WTC11 (cell line): ENCODE results near the gene WDR7. TPM values are rescaled to one million over a fixed set of nuclear protein-coding genes. Genes with fewer than 3 reads are reported as not detected.

Experiments
- ATAC-seq: fragments of 200-7000 bp; cut with Tn5 transposase; 2 replicates; pipeline ENCODE4 v1.10.0; 2021; ENCODE audit warnings: mild to moderate bottlenecking, moderate library complexity
- CTCF ChIA-PET: fragments of 300-600 bp; sonication (Branson Sonifier 250); formaldehyde crosslinking; loops from one replicate; lab custom pipeline; 2021; ENCODE audit warnings: antibody characterized with exemption; lab: Charles Lee
- POLR2A ChIA-PET: fragments of 350-600 bp; sonication (Branson Sonifier 250); formaldehyde crosslinking; loops from one replicate; lab custom pipeline; 2021; ENCODE audit warnings: antibody characterized with exemption; lab: Charles Lee
- DNase-seq: peaks from one replicate; pipeline ENCODE4 v3.0.0; 2021; ENCODE audit warnings: low spot score
- H3K27ac Mint-ChIP-seq: 2 replicates; pipeline ENCODE4 v1.8.0; 2021; ENCODE audit warnings: mixed read lengths
- H3K27me3 Mint-ChIP-seq: 2 replicates; pipeline ENCODE4 v1.8.0; 2021; ENCODE audit warnings: low read depth, mild to moderate bottlenecking, moderate library complexity, mixed read lengths
- H3K36me3 Mint-ChIP-seq: 2 replicates; pipeline ENCODE4 v1.8.0; 2021; ENCODE audit warnings: mixed read lengths
- H3K4me1 Mint-ChIP-seq: 2 replicates; pipeline ENCODE4 v1.8.0; 2022; ENCODE audit warnings: mixed read lengths
- H3K4me3 Mint-ChIP-seq: 2 replicates; pipeline ENCODE4 v1.8.0; 2021; ENCODE audit warnings: mild to moderate bottlenecking, moderate library complexity, mixed read lengths
- H3K9me3 Mint-ChIP-seq: 2 replicates; pipeline ENCODE4 v1.8.0; 2021; ENCODE audit warnings: mixed read lengths
- CREB1 ChIP-seq: sonication (generic); formaldehyde crosslinking; IDR thresholded peaks from 2 replicates; pipeline ENCODE4 v1.8.0; 2023; ENCODE audit warnings: mild to moderate bottlenecking, missing genetic modification reagents
- CREM ChIP-seq: sonication (generic); formaldehyde crosslinking; IDR thresholded peaks from 2 replicates; pipeline ENCODE4 v1.8.1; 2022; ENCODE audit warnings: mild to moderate bottlenecking, missing genetic modification reagents, moderate library complexity
- EMX1 ChIP-seq: fragments of 250-450 bp; sonication (Bioruptor Pico); IDR thresholded peaks from 2 replicates; pipeline ENCODE4 v1.8.0; 2021; ENCODE audit warnings: mild to moderate bottlenecking
- ERG ChIP-seq: fragments of 250-450 bp; sonication (Bioruptor Pico); IDR thresholded peaks from 2 replicates; pipeline ENCODE4 v1.8.0; 2021; ENCODE audit warnings: mild to moderate bottlenecking
- FOXJ3 ChIP-seq: sonication (generic); formaldehyde crosslinking; IDR thresholded peaks from 2 replicates; pipeline ENCODE4 v1.9.0; 2021; ENCODE audit warnings: missing genetic modification reagents, mild to moderate bottlenecking, borderline replicate concordance
- FOXK1 ChIP-seq: sonication (generic); formaldehyde crosslinking; IDR thresholded peaks from 2 replicates; pipeline ENCODE4 v1.8.0; 2022; ENCODE audit warnings: mild to moderate bottlenecking, moderate library complexity, missing genetic modification reagents
- GABPB1 ChIP-seq: sonication (generic); formaldehyde crosslinking; IDR thresholded peaks from 2 replicates; pipeline ENCODE4 v1.8.1; 2023; ENCODE audit warnings: mild to moderate bottlenecking, missing genetic modification reagents
- GRHL2 ChIP-seq: fragments of 250-450 bp; sonication (Bioruptor Pico); IDR thresholded peaks from 2 replicates; pipeline ENCODE4 v1.8.0; 2022; ENCODE audit warnings: mild to moderate bottlenecking, moderate library complexity; ENCODE audit not compliant: insufficient replicate concordance, severe bottlenecking
- HMGA2 ChIP-seq: fragments of 250-450 bp; sonication (Bioruptor Pico); IDR thresholded peaks from 2 replicates; pipeline ENCODE4 v1.4.0; 2021; ENCODE audit warnings: mild to moderate bottlenecking, moderate library complexity
- HMGXB4 ChIP-seq: sonication (generic); formaldehyde crosslinking; IDR thresholded peaks from 2 replicates; pipeline ENCODE4 v1.8.1; 2023; ENCODE audit warnings: mild to moderate bottlenecking, moderate library complexity, missing genetic modification reagents
- JUN ChIP-seq: sonication (generic); formaldehyde crosslinking; IDR thresholded peaks from 2 replicates; pipeline ENCODE4 v1.8.0; 2023; ENCODE audit warnings: mild to moderate bottlenecking, missing genetic modification reagents
- NR1H2 ChIP-seq: sonication (generic); formaldehyde crosslinking; IDR thresholded peaks from 2 replicates; pipeline ENCODE4 v1.9.0; 2021; ENCODE audit warnings: mild to moderate bottlenecking, moderate library complexity, missing genetic modification reagents
- NR2C2 ChIP-seq: sonication (generic); formaldehyde crosslinking; IDR thresholded peaks from 2 replicates; pipeline ENCODE4 v1.8.0; 2022; ENCODE audit warnings: mild to moderate bottlenecking, missing genetic modification reagents
- OVOL2 ChIP-seq: fragments of 250-450 bp; sonication (Bioruptor Pico); IDR thresholded peaks from 2 replicates; pipeline ENCODE4 v1.9.0; 2021; ENCODE audit warnings: mild to moderate bottlenecking, borderline replicate concordance
- SP1 ChIP-seq: sonication (generic); formaldehyde crosslinking; conservative IDR thresholded peaks from 2 replicates; pipeline ENCODE4 v1.8.1; 2022; ENCODE audit warnings: missing genetic modification reagents
- TEAD1 ChIP-seq: sonication (generic); formaldehyde crosslinking; IDR thresholded peaks from 2 replicates; pipeline ENCODE4 v1.8.0; 2022; ENCODE audit warnings: mild to moderate bottlenecking, missing genetic modification reagents
- TEAD4 ChIP-seq: sonication (generic); formaldehyde crosslinking; IDR thresholded peaks from 2 replicates; pipeline ENCODE4 v1.8.0; 2022; ENCODE audit warnings: mild to moderate bottlenecking, missing genetic modification reagents
- TP53 ChIP-seq: sonication (generic); formaldehyde crosslinking; IDR thresholded peaks from 2 replicates; pipeline ENCODE4 v1.8.1; 2023; ENCODE audit warnings: mild to moderate bottlenecking, missing genetic modification reagents
- ZNF281 ChIP-seq: sonication (generic); formaldehyde crosslinking; IDR thresholded peaks from 2 replicates; pipeline ENCODE4 v1.8.0; 2023; ENCODE audit warnings: mild to moderate bottlenecking, missing genetic modification reagents
- ZNF396 ChIP-seq: fragments of 250-450 bp; sonication (Bioruptor Pico); IDR thresholded peaks from 2 replicates; pipeline ENCODE4 v1.8.0; 2021; ENCODE audit warnings: mild to moderate bottlenecking, moderate library complexity, borderline replicate concordance
- total RNA-seq: library from RNA; stranded (reverse); gene quantifications from 3 replicates; pipeline ENCODE4 v1.2.3, GENCODE V29; 2021
- TF ChIP-seq, protein P1 (sequence below): fragments of 250-450 bp; sonication (Bioruptor Pico); IDR thresholded peaks from 2 replicates; pipeline ENCODE4 v1.9.0; 2021; ENCODE audit warnings: mild to moderate bottlenecking
- TF ChIP-seq, protein P2 (sequence below): fragments of 250-450 bp; sonication (Bioruptor Pico); conservative IDR thresholded peaks from 2 replicates; pipeline ENCODE4 v1.9.0; 2021; ENCODE audit warnings: mild to moderate bottlenecking
- TF ChIP-seq, protein P3 (sequence below): sonication (generic); formaldehyde crosslinking; IDR thresholded peaks from 2 replicates; pipeline ENCODE4 v1.8.0; 2022; ENCODE audit warnings: mild to moderate bottlenecking, missing genetic modification reagents

The WDR7 gene
- total RNA-seq, 1 experiment from 2014 or later = 12.2 TPM

DNA sequence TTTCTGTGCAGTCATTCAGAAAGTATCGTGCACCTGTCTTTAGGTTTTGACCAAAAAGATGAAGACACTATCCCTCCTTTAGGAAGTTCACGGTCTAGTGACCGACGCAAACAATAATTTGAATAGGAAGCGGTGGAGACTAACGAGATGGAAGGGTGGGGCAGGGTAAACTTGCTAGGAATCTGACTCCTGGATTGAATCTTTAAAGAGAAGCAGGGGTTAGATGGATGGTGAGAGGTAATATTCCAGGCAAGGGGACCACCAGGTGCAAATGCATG is 12.1 kb upstream of the WDR7 start:
- Mint-ChIP-seq H3K9me3 (peaks cover 9% of the 10 kb centered on the region), H3K4me1 (peaks cover 15% of the 10 kb centered on the region), H3K27me3 (peaks cover 4% of the 10 kb centered on the region; the same call in 1 of the 2 replicates), H3K36me3 (peaks cover 12% of the 10 kb centered on the region), H3K27ac (peak overlapping the region; percentile 95), H3K4me3 (peak overlapping the region; percentile 97)
- ATAC-seq = no peak
- DNase-seq = no peak
- POLR2A ChIA-PET = interaction anchor here (1.5 kb wide), 1 partner anchor 12 kb away, joined by 9 read pairs; the partner anchor contains the start of gene WDR7
- TF ChIP-seq GRHL2 (CRISPR knock-in tag) (no peak), TEAD1 (no peak), ZNF396 (no peak), TP53 (no peak), NR1H2 (CRISPR knock-in tag) (no peak), EMX1 (no peak)
- CTCF ChIA-PET = no interaction called here

DNA sequence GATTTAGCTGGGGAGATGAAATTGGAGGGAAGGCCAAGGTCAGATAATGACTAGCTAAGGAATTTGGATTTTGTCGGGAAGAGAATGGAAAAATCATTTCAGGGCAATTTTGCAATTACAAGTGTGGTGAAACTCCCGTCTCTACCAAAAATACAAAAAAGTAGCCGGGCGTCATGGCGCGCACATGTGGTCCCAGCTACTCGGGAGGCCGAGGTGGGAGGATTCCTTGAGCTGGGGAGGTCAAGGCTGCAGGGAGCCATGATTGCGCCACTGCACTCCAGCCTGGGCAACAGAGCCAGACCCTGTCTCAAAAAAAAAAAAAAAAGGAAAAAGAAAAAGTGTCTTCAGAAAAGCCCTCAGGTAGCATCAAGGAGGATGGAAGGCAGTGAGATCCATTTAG is 11.6 kb upstream of the WDR7 start:
- ATAC-seq (no peak), DNase-seq (no peak)
- CTCF ChIA-PET = no interaction called here
- Mint-ChIP-seq H3K4me3 (no peak overlapping the region), H3K27me3 (peaks cover 4% of the 10 kb centered on the region; the same call in 1 of the 2 replicates), H3K4me1 (peaks cover 15% of the 10 kb centered on the region), H3K27ac (peak overlapping the region; percentile 95), H3K36me3 (peaks cover 8% of the 10 kb centered on the region)
- POLR2A ChIA-PET = interaction anchor here (1.5 kb wide), 1 partner anchor 11 kb away, joined by 9 read pairs; the partner anchor contains the start of gene WDR7
- TF ChIP-seq, protein P1, sequence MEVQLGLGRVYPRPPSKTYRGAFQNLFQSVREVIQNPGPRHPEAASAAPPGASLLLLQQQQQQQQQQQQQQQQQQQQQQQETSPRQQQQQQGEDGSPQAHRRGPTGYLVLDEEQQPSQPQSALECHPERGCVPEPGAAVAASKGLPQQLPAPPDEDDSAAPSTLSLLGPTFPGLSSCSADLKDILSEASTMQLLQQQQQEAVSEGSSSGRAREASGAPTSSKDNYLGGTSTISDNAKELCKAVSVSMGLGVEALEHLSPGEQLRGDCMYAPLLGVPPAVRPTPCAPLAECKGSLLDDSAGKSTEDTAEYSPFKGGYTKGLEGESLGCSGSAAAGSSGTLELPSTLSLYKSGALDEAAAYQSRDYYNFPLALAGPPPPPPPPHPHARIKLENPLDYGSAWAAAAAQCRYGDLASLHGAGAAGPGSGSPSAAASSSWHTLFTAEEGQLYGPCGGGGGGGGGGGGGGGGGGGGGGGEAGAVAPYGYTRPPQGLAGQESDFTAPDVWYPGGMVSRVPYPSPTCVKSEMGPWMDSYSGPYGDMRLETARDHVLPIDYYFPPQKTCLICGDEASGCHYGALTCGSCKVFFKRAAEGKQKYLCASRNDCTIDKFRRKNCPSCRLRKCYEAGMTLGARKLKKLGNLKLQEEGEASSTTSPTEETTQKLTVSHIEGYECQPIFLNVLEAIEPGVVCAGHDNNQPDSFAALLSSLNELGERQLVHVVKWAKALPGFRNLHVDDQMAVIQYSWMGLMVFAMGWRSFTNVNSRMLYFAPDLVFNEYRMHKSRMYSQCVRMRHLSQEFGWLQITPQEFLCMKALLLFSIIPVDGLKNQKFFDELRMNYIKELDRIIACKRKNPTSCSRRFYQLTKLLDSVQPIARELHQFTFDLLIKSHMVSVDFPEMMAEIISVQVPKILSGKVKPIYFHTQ (CRISPR knock-in tag) = no peak
- TF ChIP-seq OVOL2 = no peak
- no peak for TF ChIP-seq JUN (CRISPR knock-in tag)
- no peak for TF ChIP-seq GABPB1 (CRISPR knock-in tag)
- no peak for TF ChIP-seq CREB1 (CRISPR knock-in tag)
- no peak for TF ChIP-seq NR2C2
- TF ChIP-seq, protein P2, sequence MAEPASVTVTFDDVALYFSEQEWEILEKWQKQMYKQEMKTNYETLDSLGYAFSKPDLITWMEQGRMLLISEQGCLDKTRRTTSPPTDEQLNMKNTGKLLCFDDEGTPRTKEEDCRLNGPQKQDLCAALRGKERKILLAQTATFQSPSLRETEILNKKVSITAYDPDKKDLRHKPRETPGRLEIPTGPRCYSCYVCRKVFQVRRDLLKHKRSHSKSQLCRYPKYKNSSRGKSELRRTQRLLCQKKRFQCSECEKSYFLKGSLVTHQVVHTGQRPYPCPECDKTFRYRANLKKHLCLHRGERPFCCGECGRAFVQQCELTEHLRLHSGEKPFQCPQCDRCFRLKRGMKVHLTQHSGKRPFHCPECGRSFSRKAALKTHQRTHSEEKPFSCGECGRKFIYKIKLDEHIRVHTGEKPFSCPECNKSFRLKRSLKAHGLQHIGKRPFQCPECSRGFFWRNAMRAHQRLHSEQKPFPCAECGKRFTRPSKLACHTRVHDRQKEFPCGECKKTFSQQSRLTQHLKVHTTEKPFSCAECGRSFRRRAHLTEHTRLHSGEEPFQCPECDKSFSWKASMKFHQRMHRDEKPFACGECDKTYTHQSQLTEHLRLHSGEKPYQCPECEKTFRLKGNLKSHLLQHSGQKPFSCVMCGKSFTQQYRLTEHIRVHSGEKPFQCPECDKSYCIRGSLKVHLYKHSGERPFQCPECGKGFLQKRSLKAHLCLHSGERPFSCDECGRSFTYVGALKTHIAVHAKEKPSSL (CRISPR knock-in tag) = no peak
- no peak for TF ChIP-seq TEAD4 (CRISPR knock-in tag)
- no peak for TF ChIP-seq FOXK1 (CRISPR knock-in tag)
- no peak for TF ChIP-seq CREM (CRISPR knock-in tag)
- TF ChIP-seq, protein P3, sequence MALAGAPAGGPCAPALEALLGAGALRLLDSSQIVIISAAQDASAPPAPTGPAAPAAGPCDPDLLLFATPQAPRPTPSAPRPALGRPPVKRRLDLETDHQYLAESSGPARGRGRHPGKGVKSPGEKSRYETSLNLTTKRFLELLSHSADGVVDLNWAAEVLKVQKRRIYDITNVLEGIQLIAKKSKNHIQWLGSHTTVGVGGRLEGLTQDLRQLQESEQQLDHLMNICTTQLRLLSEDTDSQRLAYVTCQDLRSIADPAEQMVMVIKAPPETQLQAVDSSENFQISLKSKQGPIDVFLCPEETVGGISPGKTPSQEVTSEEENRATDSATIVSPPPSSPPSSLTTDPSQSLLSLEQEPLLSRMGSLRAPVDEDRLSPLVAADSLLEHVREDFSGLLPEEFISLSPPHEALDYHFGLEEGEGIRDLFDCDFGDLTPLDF (CRISPR knock-in tag) = no peak
- TF ChIP-seq HMGXB4 = no peak
- no peak for TF ChIP-seq FOXJ3 (CRISPR knock-in tag)
- no peak for TF ChIP-seq SP1
- no peak for TF ChIP-seq HMGA2 (CRISPR knock-in tag)
- TF ChIP-seq ZNF281 = no peak
- TF ChIP-seq ERG (CRISPR knock-in tag) = no peak
- TF ChIP-seq, all 79 proteins: peak for 0
- H3K9me3 Mint-ChIP-seq = peaks cover 9% of the 10 kb centered on the region
